ENCODE results near the gene TTLL9.

The TTLL9 gene

GRCh38 chr20:31977080-31977479 is 106.6 kb downstream of the TTLL9 start:
- DNase-seq (ENCODE audit: low spot score) = no peak

GRCh38 chr20:31979713-31980426 is 109.4 kb downstream of the TTLL9 start:
- DNase-seq (ENCODE audit: low spot score) = no peak

GRCh38 chr20:31981784-31982183 is 111.3 kb downstream of the TTLL9 start:
- no peak for DNase-seq (ENCODE audit: low spot score)

- DNase-seq (ENCODE audit: low spot score) = no peak
Measured at GRCh38 chr20:31984981-31985471, 114.6 kb downstream of the TTLL9 start.

- no peak for DNase-seq (ENCODE audit: low spot score)
Measured at GRCh38 chr20:31987744-31988143, 117.3 kb downstream of the TTLL9 start.

GRCh38 chr20:31988430-31989015 is 118.1 kb downstream of the TTLL9 start:
- DNase-seq (ENCODE audit: low spot score) = no peak

- no peak for DNase-seq (ENCODE audit: low spot score)
Measured at GRCh38 chr20:31989030-31989645, 118.7 kb downstream of the TTLL9 start.

- DNase-seq (ENCODE audit: low spot score) = no peak
Measured at GRCh38 chr20:31990641-31991338, 120.4 kb downstream of the TTLL9 start.

- no peak for DNase-seq (ENCODE audit: low spot score)
Measured at GRCh38 chr20:31991339-31991705, 120.9 kb downstream of the TTLL9 start.

GRCh38 chr20:31992086-31992485 is 121.7 kb downstream of the TTLL9 start:
- no peak for DNase-seq (ENCODE audit: low spot score)

Measured in NAMALWA (cell line).